ENCODE results near the gene WDTC1.

Gene WDTC1

GRCh38 chr1:27301582-27302199, 67.3 kb downstream of the WDTC1 start:
- H3K36me3 ChIP-seq (ENCODE audit: insufficient read depth, low read length) = no peaks in the 10 kb centered on the region
- no peak overlapping the region for H3K9ac ChIP-seq (ENCODE audit: low read depth, low read length)
- H3K9me3 ChIP-seq (ENCODE audit: control insufficient read depth, insufficient read depth, low read length) = no peaks in the 10 kb centered on the region
- peaks cover 36% of the 10 kb centered on the region for H3K4me1 ChIP-seq (ENCODE audit: insufficient read depth, low read length)

GRCh38 chr1:27302612-27303011, 68.2 kb downstream of the WDTC1 start:
- Histone ChIP-seq H3K36me3 (ENCODE audit: insufficient read depth, low read length) (no peaks in the 10 kb centered on the region), H3K4me1 (ENCODE audit: insufficient read depth, low read length) (peaks cover 41% of the 10 kb centered on the region), H3K9me3 (ENCODE audit: control insufficient read depth, insufficient read depth, low read length) (no peaks in the 10 kb centered on the region), H3K9ac (ENCODE audit: low read depth, low read length) (no peak overlapping the region)

- Histone ChIP-seq H3K4me1 (ENCODE audit: insufficient read depth, low read length) (peaks cover 46% of the 10 kb centered on the region), H3K9me3 (ENCODE audit: control insufficient read depth, insufficient read depth, low read length) (no peaks in the 10 kb centered on the region), H3K9ac (ENCODE audit: low read depth, low read length) (no peak overlapping the region), H3K36me3 (ENCODE audit: insufficient read depth, low read length) (no peaks in the 10 kb centered on the region)
Measured at GRCh38 chr1:27303509-27303908, 69.1 kb downstream of the WDTC1 start.

GRCh38 chr1:27306071-27306470, 71.6 kb downstream of the WDTC1 start:
- H3K9ac ChIP-seq (ENCODE audit: low read depth, low read length) = no peak overlapping the region
- H3K4me1 ChIP-seq (ENCODE audit: insufficient read depth, low read length) = peaks cover 24% of the 10 kb centered on the region
- H3K9me3 ChIP-seq (ENCODE audit: control insufficient read depth, insufficient read depth, low read length) = no peaks in the 10 kb centered on the region
- H3K36me3 ChIP-seq (ENCODE audit: insufficient read depth, low read length) = no peaks in the 10 kb centered on the region

- peak overlapping the region; percentile 28 for H3K9ac ChIP-seq (ENCODE audit: low read depth, low read length)
- H3K9me3 ChIP-seq (ENCODE audit: control insufficient read depth, insufficient read depth, low read length) = no peaks in the 10 kb centered on the region
- H3K4me1 ChIP-seq (ENCODE audit: insufficient read depth, low read length) = peaks cover 14% of the 10 kb centered on the region
- H3K36me3 ChIP-seq (ENCODE audit: insufficient read depth, low read length) = no peaks in the 10 kb centered on the region
Measured at GRCh38 chr1:27306892-27307761, 72.7 kb downstream of the WDTC1 start.

- Histone ChIP-seq H3K4me1 (ENCODE audit: insufficient read depth, low read length) (peaks cover 14% of the 10 kb centered on the region), H3K9ac (ENCODE audit: low read depth, low read length) (peak overlapping the region; percentile 28; the same call in 1 of the 2 replicates), H3K36me3 (ENCODE audit: insufficient read depth, low read length) (no peaks in the 10 kb centered on the region), H3K9me3 (ENCODE audit: control insufficient read depth, insufficient read depth, low read length) (no peaks in the 10 kb centered on the region)
Measured at GRCh38 chr1:27307874-27308598, 73.6 kb downstream of the WDTC1 start.

GRCh38 chr1:27314169-27314568, 79.7 kb downstream of the WDTC1 start:
- Histone ChIP-seq H3K9me3 (ENCODE audit: control insufficient read depth, insufficient read depth, low read length) (no peaks in the 10 kb centered on the region), H3K36me3 (ENCODE audit: insufficient read depth, low read length) (no peaks in the 10 kb centered on the region), H3K9ac (ENCODE audit: low read depth, low read length) (no peak overlapping the region), H3K4me1 (ENCODE audit: insufficient read depth, low read length) (peaks cover 9% of the 10 kb centered on the region)

GRCh38 chr1:27314737-27315136, 80.3 kb downstream of the WDTC1 start:
- Histone ChIP-seq H3K4me1 (ENCODE audit: insufficient read depth, low read length) (peaks cover 9% of the 10 kb centered on the region), H3K36me3 (ENCODE audit: insufficient read depth, low read length) (no peaks in the 10 kb centered on the region), H3K9ac (ENCODE audit: low read depth, low read length) (no peak overlapping the region), H3K9me3 (ENCODE audit: control insufficient read depth, insufficient read depth, low read length) (no peaks in the 10 kb centered on the region)

GRCh38 chr1:27316860-27317259, 82.4 kb downstream of the WDTC1 start:
- H3K9ac ChIP-seq (ENCODE audit: low read depth, low read length) = no peak overlapping the region

GRCh38 chr1:27318136-27318535, 83.7 kb downstream of the WDTC1 start:
- Histone ChIP-seq H3K9me3 (ENCODE audit: control insufficient read depth, insufficient read depth, low read length) (no peaks in the 10 kb centered on the region), H3K9ac (ENCODE audit: low read depth, low read length) (no peak overlapping the region; the same call in 1 of the 2 replicates), H3K36me3 (ENCODE audit: insufficient read depth, low read length) (no peaks in the 10 kb centered on the region), H3K4me1 (ENCODE audit: insufficient read depth, low read length) (peaks cover 11% of the 10 kb centered on the region)

More at GRCh38 chr1:27316860-27317259, 82.4 kb downstream of the WDTC1 start:
- Histone ChIP-seq H3K36me3 (ENCODE audit: insufficient read depth, low read length) (no peaks in the 10 kb centered on the region), H3K4me1 (ENCODE audit: insufficient read depth, low read length) (peaks cover 9% of the 10 kb centered on the region), H3K9me3 (ENCODE audit: control insufficient read depth, insufficient read depth, low read length) (no peaks in the 10 kb centered on the region)

- Histone ChIP-seq H3K9me3 (ENCODE audit: control insufficient read depth, insufficient read depth, low read length) (no peaks in the 10 kb centered on the region), H3K9ac (ENCODE audit: low read depth, low read length) (no peak overlapping the region; the same call in 1 of the 2 replicates), H3K4me1 (ENCODE audit: insufficient read depth, low read length) (peaks cover 13% of the 10 kb centered on the region), H3K36me3 (ENCODE audit: insufficient read depth, low read length) (no peaks in the 10 kb centered on the region)
Measured at GRCh38 chr1:27318596-27318995, 84.2 kb downstream of the WDTC1 start.

- H3K9ac ChIP-seq (ENCODE audit: low read depth, low read length) = peak within 1 kb of the TSS; percentile 87
- H3K9me3 ChIP-seq (ENCODE audit: control insufficient read depth, insufficient read depth, low read length) = no peaks in the 10 kb centered on the region
- peaks cover 13% of the 10 kb centered on the region for H3K4me1 ChIP-seq (ENCODE audit: insufficient read depth, low read length)
- H3K36me3 ChIP-seq (ENCODE audit: insufficient read depth, low read length) = peaks cover 4% of the 10 kb centered on the region; the same call in 1 of the 2 replicates
Measured at GRCh38 chr1:27321813-27322568, 87.6 kb downstream of the WDTC1 start, which contains the start of gene TMEM222. TSS of gene TMEM222 (plus strand) at chr1:27322163. CDS start at chr1:27322198, 35 bp downstream.

GRCh38 chr1:27322569-27323240, 88.3 kb downstream of the WDTC1 start:
- Histone ChIP-seq H3K9ac (ENCODE audit: low read depth, low read length) (peak overlapping the region; percentile 87), H3K9me3 (ENCODE audit: control insufficient read depth, insufficient read depth, low read length) (no peaks in the 10 kb centered on the region), H3K36me3 (ENCODE audit: insufficient read depth, low read length) (peaks cover 4% of the 10 kb centered on the region; the same call in 1 of the 2 replicates), H3K4me1 (ENCODE audit: insufficient read depth, low read length) (peaks cover 12% of the 10 kb centered on the region)

Measured in ES-I3 (cell line).